Small intestine (tissue), 7 donors: ENCODE results near the gene HLA-DRB1. TPM values are rescaled to one million over a fixed set of nuclear protein-coding genes. Genes with fewer than 3 reads are reported as not detected.

Experiments
- DNase-seq, 2 donors: peaks; one replicate each; pipeline versions ENCODE4 v3.0.0 to v3.0.0-alpha.2; 2013
- FAIRE-seq: peaks from 2 replicates; lab custom pipeline; 2012; peaks lifted over from hg19 to GRCh38; lab: Jason Lieb, UNC
- H3K27ac ChIP-seq, 3 donors: one replicate each; pipeline ENCODE4 v1.5.1; 2013; ENCODE audit warnings: low read length in 2 of 3, mild to moderate bottlenecking in 2 of 3, control low read depth in 1 of 3, inconsistent platforms in 1 of 3, low read depth in 1 of 3, moderate library complexity in 1 of 3
- H3K27me3 ChIP-seq, 3 donors: one replicate each; pipeline ENCODE4 v1.6.1; 2013; ENCODE audit warnings: low read length in 3 of 3, inconsistent platforms in 1 of 3; ENCODE audit not compliant: control insufficient read depth in 3 of 3, insufficient read depth in 3 of 3
- H3K36me3 ChIP-seq, 3 donors: one replicate each; pipeline ENCODE4 v1.6.1; 2013; ENCODE audit warnings: low read length in 3 of 3, inconsistent platforms in 1 of 3, low read depth in 1 of 3, mild to moderate bottlenecking in 1 of 3, moderate library complexity in 1 of 3; ENCODE audit not compliant: control insufficient read depth in 3 of 3, insufficient read depth in 2 of 3
- H3K4me1 ChIP-seq, 3 donors: one replicate each; pipeline ENCODE4 v1.6.1; 2013; ENCODE audit warnings: low read length in 2 of 3, inconsistent platforms in 1 of 3, low read depth in 1 of 3, mild to moderate bottlenecking in 1 of 3, moderate library complexity in 1 of 3; ENCODE audit not compliant: control insufficient read depth in 3 of 3, insufficient read depth in 2 of 3
- H3K4me3 ChIP-seq, 3 donors: one replicate each; pipeline ENCODE4 v1.5.1; 2013; ENCODE audit warnings: low read length in 3 of 3, control low read depth in 1 of 3, inconsistent platforms in 1 of 3, low read depth in 1 of 3, mild to moderate bottlenecking in 1 of 3, moderate library complexity in 1 of 3
- H3K9me3 ChIP-seq, 2 donors: one replicate each; pipeline ENCODE4 v1.6.1; 2013; ENCODE audit warnings: low read depth in 1 of 2, low read length in 1 of 2; ENCODE audit not compliant: control insufficient read depth in 2 of 2, insufficient read depth in 1 of 2
- WGBS, 3 donors: extraction: QIAGEN DNeasy Blood & Tissue Kit; methylation state at CpG; one replicate each; pipeline ENCODE4 v1.1.7; 2013; 5-methylcytosine and 5-hydroxymethylcytosine counted together
- polyA plus RNA-seq, 4 donors: library from polyadenylated mRNA; stranded (reverse) in 3 of 4; unstranded in 1 of 4; fragments of 200-250 nt in 3 of 4; fragments of 120-200 nt in 1 of 4; gene quantifications; one replicate each; pipeline versions ENCODE4 v1.2.1 to v1.2.3, GENCODE V29; 2013
- donor health status: healthy with polysubstance abuse.
- donor health status: control.
- donor health status: control.
- donor health status: Bipolar disorder and iron deficiency.
- donor health status: healthy.

Gene HLA-DRB1
- polyA plus RNA-seq, 4 donors, result 45.4 to 226 (median 188) TPM

GRCh38 chr6:32627831-32628230, 38.2 kb upstream of the HLA-DRB1 start:
- H3K4me1 ChIP-seq, result no peaks in the 10 kb centered on the region
- no peak overlapping the region for H3K4me3 ChIP-seq
- no peaks in the 10 kb centered on the region for H3K27me3 ChIP-seq
- H3K9me3 ChIP-seq, result no peaks in the 10 kb centered on the region
- no peak overlapping the region for H3K27ac ChIP-seq
- WGBS, 3 donors, result 25 to 29% (median 27%) methylated on average over 3 of the region's 3 CpGs
- DNase-seq (no peak), FAIRE-seq (no peak)
- no peaks in the 10 kb centered on the region for H3K36me3 ChIP-seq

GRCh38 chr6:32627249-32627648, 37.6 kb upstream of the HLA-DRB1 start:
- no peaks in the 10 kb centered on the region for H3K4me1 ChIP-seq
- no peaks in the 10 kb centered on the region for H3K27me3 ChIP-seq
- no peaks in the 10 kb centered on the region for H3K9me3 ChIP-seq
- no peak for FAIRE-seq
- no peaks in the 10 kb centered on the region for H3K36me3 ChIP-seq
- H3K27ac ChIP-seq, result no peak overlapping the region
- 0% methylated on average over 1 of the region's 3 CpGs for WGBS, 3 donors
- no peak for DNase-seq
- H3K4me3 ChIP-seq, result no peak overlapping the region

GRCh38 chr6:32625137-32625536, 35.5 kb upstream of the HLA-DRB1 start:
- no peaks in the 10 kb centered on the region for H3K4me1 ChIP-seq
- 20 to 22% (median 20%) methylated on average over 5 of the region's 5 CpGs for WGBS, 3 donors
- FAIRE-seq, result no peak
- no peaks in the 10 kb centered on the region for H3K27me3 ChIP-seq
- no peak overlapping the region for H3K4me3 ChIP-seq
- H3K36me3 ChIP-seq, result no peaks in the 10 kb centered on the region
- H3K27ac ChIP-seq, result no peak overlapping the region
- H3K9me3 ChIP-seq, result no peaks in the 10 kb centered on the region
- DNase-seq, result no peak

- Histone ChIP-seq H3K27me3 (no peaks in the 10 kb centered on the region), H3K36me3 (no peaks in the 10 kb centered on the region), H3K9me3 (no peaks in the 10 kb centered on the region), H3K4me1 (no peaks in the 10 kb centered on the region), H3K4me3 (no peak overlapping the region), H3K27ac (no peak overlapping the region)
- DNase-seq (no peak), FAIRE-seq (no peak)
- WGBS, 3 donors, result 0 to 9% (median 0%) methylated on average over 1 of the region's 3 CpGs
Measured at GRCh38 chr6:32624565-32624964, 34.9 kb upstream of the HLA-DRB1 start.

GRCh38 chr6:32623693-32624092, 34.0 kb upstream of the HLA-DRB1 start:
- Histone ChIP-seq H3K9me3 (no peaks in the 10 kb centered on the region), H3K4me1 (no peaks in the 10 kb centered on the region), H3K27me3 (no peaks in the 10 kb centered on the region), H3K4me3 (no peak overlapping the region), H3K27ac (no peak overlapping the region), H3K36me3 (no peaks in the 10 kb centered on the region)
- DNase-seq (no peak), FAIRE-seq (no peak)

- FAIRE-seq, result peak; percentile 26
Measured at GRCh38 chr6:32622545-32623401, 33.1 kb upstream of the HLA-DRB1 start.

GRCh38 chr6:32621372-32621771, 31.7 kb upstream of the HLA-DRB1 start:
- Histone ChIP-seq H3K27me3 (no peaks in the 10 kb centered on the region), H3K4me3 (no peak overlapping the region), H3K36me3 (no peaks in the 10 kb centered on the region), H3K9me3 (no peaks in the 10 kb centered on the region), H3K4me1 (no peaks in the 10 kb centered on the region), H3K27ac (no peak overlapping the region)
- 31 to 44% (median 43%) methylated on average over 3 of the region's 3 CpGs for WGBS, 3 donors
- FAIRE-seq (no peak), DNase-seq (no peak)

More at GRCh38 chr6:32622545-32623401, 33.1 kb upstream of the HLA-DRB1 start:
- WGBS, 3 donors, result 0 to 54% (median 3%) methylated on average over 1 of the region's 1 CpG
- no peaks in the 10 kb centered on the region for H3K36me3 ChIP-seq
- H3K4me1 ChIP-seq, result no peaks in the 10 kb centered on the region
- H3K9me3 ChIP-seq, result no peaks in the 10 kb centered on the region
- H3K27ac ChIP-seq, result no peak overlapping the region
- no peaks in the 10 kb centered on the region for H3K27me3 ChIP-seq
- DNase-seq, result peak; percentile 49 to 64
- no peak overlapping the region for H3K4me3 ChIP-seq

- no peak overlapping the region for H3K4me3 ChIP-seq
- DNase-seq (no peak), FAIRE-seq (no peak)
- H3K4me1 ChIP-seq, result no peaks in the 10 kb centered on the region
- 52 to 97% (median 54%) methylated on average over 1 of the region's 1 CpG for WGBS, 3 donors
- H3K36me3 ChIP-seq, result no peaks in the 10 kb centered on the region
- no peaks in the 10 kb centered on the region for H3K27me3 ChIP-seq
- no peak overlapping the region for H3K27ac ChIP-seq
- H3K9me3 ChIP-seq, result no peaks in the 10 kb centered on the region
Measured at GRCh38 chr6:32617751-32618150, 28.1 kb upstream of the HLA-DRB1 start.
